ENCODE results near the gene PCK1.

- TF ChIP-seq CTCF (IDR thresholded peaks at IDR 0.05), result no peak
- no peak for TF ChIP-seq POLR2A (IDR thresholded peaks at IDR 0.05)
- TF ChIP-seq EP300 (IDR thresholded peaks at IDR 0.05; ENCODE audit: low read depth), result no peak
Observed at GRCh38 chr20:57586943-57587277, 26.0 kb downstream of the PCK1 start.
